CD4-positive, alpha-beta memory T cell (primary cell): ENCODE results near the gene LRIT2. TPM values are rescaled to one million over a fixed set of nuclear protein-coding genes. Genes with fewer than 3 reads are reported as not detected.
A peak's percentile ranks its signal among the peaks of the same experiment; 100 is the strongest.

ENCODE experiments used
- CTCF ChIA-PET: fragments of 350-600 bp; sonication (Branson Sonifier 250); formaldehyde crosslinking; loops from one replicate; lab custom pipeline; 2021; ENCODE audit warnings: inconsistent platforms; ENCODE audit not compliant: partially characterized antibody; lab: Charles Lee
- POLR2A ChIA-PET: fragments of 350-600 bp; sonication (Branson Sonifier 250); formaldehyde crosslinking; loops from one replicate; lab custom pipeline; 2021; ENCODE audit not compliant: partially characterized antibody; lab: Charles Lee
- DNase-seq, 5 donors: peaks; one replicate each; pipeline versions ENCODE4 v3.0.0 to v3.0.0-alpha.2; 2020 to 2022; ENCODE audit warnings: mixed read lengths in 1 of 5
- H3K27ac ChIP-seq: one replicate; pipeline ENCODE4 v1.7.0; 2013; ENCODE audit warnings: low read depth, low read length
- H3K27me3 ChIP-seq: 2 replicates; pipeline ENCODE4 v1.7.0; 2013; ENCODE audit warnings: mild to moderate bottlenecking, low read length, moderate library complexity; ENCODE audit not compliant: insufficient read depth
- H3K36me3 ChIP-seq: 2 replicates; pipeline ENCODE4 v1.7.0; 2013; ENCODE audit warnings: mild to moderate bottlenecking, low read length, moderate library complexity; ENCODE audit not compliant: insufficient read depth
- H3K4me1 ChIP-seq: 2 replicates; pipeline ENCODE4 v1.7.0; 2013; ENCODE audit warnings: mild to moderate bottlenecking, low read length, moderate library complexity; ENCODE audit not compliant: insufficient read depth
- H3K4me3 ChIP-seq, 2 donors: one replicate each; pipeline ENCODE4 v1.7.0; 2013; ENCODE audit warnings: low read length in 2 of 2, mild to moderate bottlenecking in 1 of 2
- H3K9me3 ChIP-seq, 2 donors: one replicate each; pipeline ENCODE4 v1.7.0; 2013; ENCODE audit warnings: low read length in 2 of 2, control low read depth in 1 of 2; ENCODE audit not compliant: control insufficient read depth in 1 of 2
- H3K27ac Mint-ChIP-seq, 7 donors: one replicate each; pipeline ENCODE4 v1.8.0; 2020 to 2021; ENCODE audit warnings: mixed read lengths in 7 of 7, mild to moderate bottlenecking in 6 of 7, inconsistent platforms in 3 of 7, moderate library complexity in 3 of 7
- H3K27me3 Mint-ChIP-seq, 2 donors: one replicate each; pipeline ENCODE4 v1.8.0; 2020 to 2021; ENCODE audit warnings: mixed read lengths in 2 of 2
- H3K36me3 Mint-ChIP-seq, 2 donors: one replicate each; pipeline ENCODE4 v1.8.0; 2020 to 2021; ENCODE audit warnings: mixed read lengths in 2 of 2, inconsistent platforms in 1 of 2, mild to moderate bottlenecking in 1 of 2
- H3K4me1 Mint-ChIP-seq, 4 donors: one replicate each; pipeline ENCODE4 v1.8.0; 2020 to 2021; ENCODE audit warnings: mixed read lengths in 4 of 4, mild to moderate bottlenecking in 1 of 4
- H3K4me3 Mint-ChIP-seq, 8 donors: one replicate each; pipeline ENCODE4 v1.8.0; 2020 to 2021; ENCODE audit warnings: mixed read lengths in 8 of 8, mild to moderate bottlenecking in 7 of 8, moderate library complexity in 6 of 8, inconsistent platforms in 3 of 8
- H3K9me3 Mint-ChIP-seq, 8 donors: one replicate each; pipeline ENCODE4 v1.8.0; 2020 to 2021; ENCODE audit warnings: mixed read lengths in 8 of 8, mild to moderate bottlenecking in 5 of 8, inconsistent platforms in 3 of 8, moderate library complexity in 1 of 8
- intact Hi-C: fragments of 100-400 bp; cut with micrococcal nuclease; formaldehyde crosslinking; loops from one replicate; pipeline ENCODE4 v1.15.1; 2023
- polyA plus RNA-seq, 2 donors: library from polyadenylated mRNA; unstranded; fragments of 300-500 nt; fragmentation: Illumina TruSeq; gene quantifications; one replicate each; pipeline ENCODE4 v1.2.3, GENCODE V29; 2021
- total RNA-seq, 2 experiments: library from RNA; stranded (reverse); gene quantifications; one replicate each; pipeline ENCODE4 v1.2.3, GENCODE V29; 2021

LRIT2 gene
- total and polyA plus RNA-seq, 4 experiments from 2014 or later, result not detected

- H3K4me3 Mint-ChIP-seq, result no peak overlapping the region
- Histone ChIP-seq H3K27me3 (no peaks in the 10 kb centered on the region), H3K36me3 (no peaks in the 10 kb centered on the region), H3K9me3 (no peaks in the 10 kb centered on the region), H3K27ac (no peak overlapping the region), H3K4me1 (no peaks in the 10 kb centered on the region), H3K4me3 (no peak overlapping the region)
- H3K27me3 Mint-ChIP-seq, result peaks cover 9 to 14% of the 10 kb centered on the region in 2 donors
- CTCF ChIA-PET, result interaction anchor here (0.7 to 6.9 kb wide), 6 partner anchors 11 to 65 kb away, joined by 3 to 75 read pairs (median 3); no protein-coding TSS in a partner anchor
- no peak for DNase-seq
- peaks cover 0 to 2% (median 0%) of the 10 kb centered on the region in 4 donors for H3K4me1 Mint-ChIP-seq
- intact Hi-C loops, result loop anchor here (1.0 kb wide), 1 partner anchor 58 kb away; no protein-coding TSS in a partner anchor
- H3K27ac Mint-ChIP-seq, result no peak overlapping the region
- H3K9me3 Mint-ChIP-seq, result no peaks in the 10 kb centered on the region
- no peaks in the 10 kb centered on the region for H3K36me3 Mint-ChIP-seq
- POLR2A ChIA-PET, result no interaction called here
These were observed 19.4 kb downstream of the LRIT2 start for GRCh38 chr10:84205853-84206525.

GRCh38 chr10:84205049-84205852 is 20.1 kb downstream of the LRIT2 start:
- no peaks in the 10 kb centered on the region for H3K9me3 Mint-ChIP-seq
- DNase-seq, result peak; percentile 38 to 62 (median 56)
- Histone ChIP-seq H3K4me1 (no peaks in the 10 kb centered on the region), H3K27ac (no peak overlapping the region), H3K9me3 (no peaks in the 10 kb centered on the region), H3K36me3 (no peaks in the 10 kb centered on the region), H3K27me3 (no peaks in the 10 kb centered on the region), H3K4me3 (no peak overlapping the region)
- CTCF ChIA-PET, result interaction anchor here (0.7 to 6.9 kb wide), 9 partner anchors 9 to 65 kb away, joined by 3 to 75 read pairs (median 3); no protein-coding TSS in a partner anchor
- H3K27me3 Mint-ChIP-seq, result peaks cover 9 to 15% of the 10 kb centered on the region in 2 donors
- intact Hi-C loops, result loop anchor here (1.0 kb wide), 1 partner anchor 57 kb away; no protein-coding TSS in a partner anchor
- no peak overlapping the region for H3K4me3 Mint-ChIP-seq
- POLR2A ChIA-PET, result no interaction called here
- H3K27ac Mint-ChIP-seq, result no peak overlapping the region
- H3K4me1 Mint-ChIP-seq, result peaks cover 0 to 2% (median 0%) of the 10 kb centered on the region in 4 donors
- no peaks in the 10 kb centered on the region for H3K36me3 Mint-ChIP-seq

- ChIA-PET POLR2A (no interaction called here), CTCF (interaction anchor here (0.9 to 6.9 kb wide), 5 partner anchors 8 to 58 kb away, joined by 3 to 75 read pairs (median 4); no protein-coding TSS in a partner anchor)
- DNase-seq, result no peak
- Mint-ChIP-seq H3K36me3 (no peaks in the 10 kb centered on the region), H3K4me3 (no peak overlapping the region), H3K9me3 (no peaks in the 10 kb centered on the region), H3K4me1 (peaks cover 0 to 2% (median 0%) of the 10 kb centered on the region in 4 donors), H3K27me3 (peaks cover 9 to 15% of the 10 kb centered on the region in 2 donors), H3K27ac (no peak overlapping the region)
- H3K9me3 ChIP-seq, result no peaks in the 10 kb centered on the region
- H3K27me3 ChIP-seq, result no peaks in the 10 kb centered on the region
- intact Hi-C loops, result loop anchor here (1.0 kb wide), 1 partner anchor 56 kb away; no protein-coding TSS in a partner anchor
- no peaks in the 10 kb centered on the region for H3K36me3 ChIP-seq
- H3K4me1 ChIP-seq, result no peaks in the 10 kb centered on the region
- no peak overlapping the region for H3K27ac ChIP-seq
- no peak overlapping the region for H3K4me3 ChIP-seq
These were observed 20.7 kb downstream of the LRIT2 start for GRCh38 chr10:84204610-84205009.

- H3K4me3 Mint-ChIP-seq, result no peak overlapping the region
- H3K4me3 ChIP-seq, result no peak overlapping the region
- H3K9me3 ChIP-seq, result no peaks in the 10 kb centered on the region
- no peak overlapping the region for H3K27ac Mint-ChIP-seq
- no peaks in the 10 kb centered on the region for H3K4me1 ChIP-seq
- H3K9me3 Mint-ChIP-seq, result no peaks in the 10 kb centered on the region
- H3K4me1 Mint-ChIP-seq, result peaks cover 0 to 2% (median 0%) of the 10 kb centered on the region in 4 donors
- H3K36me3 ChIP-seq, result no peaks in the 10 kb centered on the region
- no peaks in the 10 kb centered on the region for H3K27me3 ChIP-seq
- CTCF ChIA-PET, result interaction anchor here (6.9 kb wide), 1 partner anchor 57 kb away, joined by 75 read pairs; no protein-coding TSS in a partner anchor
- peaks cover 9 to 15% of the 10 kb centered on the region in 2 donors for H3K27me3 Mint-ChIP-seq
- no peak for DNase-seq
- intact Hi-C loops, result no loop called here
- POLR2A ChIA-PET, result no interaction called here
- H3K36me3 Mint-ChIP-seq, result no peaks in the 10 kb centered on the region
- H3K27ac ChIP-seq, result no peak overlapping the region
These were observed 21.2 kb downstream of the LRIT2 start for GRCh38 chr10:84204122-84204521.

GRCh38 chr10:84202349-84202748 is 23.0 kb downstream of the LRIT2 start:
- no peak overlapping the region for H3K4me3 Mint-ChIP-seq
- no peak overlapping the region for H3K27ac Mint-ChIP-seq
- ChIA-PET CTCF (interaction anchor here (1.5 kb wide), 1 partner anchor 10 kb away, joined by 5 read pairs; no protein-coding TSS in a partner anchor), POLR2A (no interaction called here)
- Histone ChIP-seq H3K36me3 (no peaks in the 10 kb centered on the region), H3K4me3 (no peak overlapping the region), H3K27ac (no peak overlapping the region), H3K9me3 (no peaks in the 10 kb centered on the region), H3K27me3 (no peaks in the 10 kb centered on the region), H3K4me1 (no peaks in the 10 kb centered on the region)
- peaks cover 7 to 20% of the 10 kb centered on the region in 2 donors for H3K27me3 Mint-ChIP-seq
- peaks cover 0 to 2% (median 0%) of the 10 kb centered on the region in 4 donors for H3K4me1 Mint-ChIP-seq
- DNase-seq, result no peak
- intact Hi-C loops, result no loop called here
- no peaks in the 10 kb centered on the region for H3K36me3 Mint-ChIP-seq
- no peaks in the 10 kb centered on the region for H3K9me3 Mint-ChIP-seq

- intact Hi-C loops, result no loop called here
- no peaks in the 10 kb centered on the region for H3K36me3 Mint-ChIP-seq
- ChIA-PET POLR2A (no interaction called here), CTCF (interaction anchor here (1.5 to 1.7 kb wide), 2 partner anchors 10 to 54 kb away, joined by 5 to 6 read pairs; no protein-coding TSS in a partner anchor)
- DNase-seq, result no peak
- H3K27ac Mint-ChIP-seq, result no peak overlapping the region
- peaks cover 7 to 18% of the 10 kb centered on the region in 2 donors for H3K27me3 Mint-ChIP-seq
- Histone ChIP-seq H3K9me3 (no peaks in the 10 kb centered on the region), H3K27me3 (no peaks in the 10 kb centered on the region), H3K4me1 (no peaks in the 10 kb centered on the region), H3K27ac (no peak overlapping the region), H3K36me3 (no peaks in the 10 kb centered on the region), H3K4me3 (no peak overlapping the region)
- H3K4me3 Mint-ChIP-seq, result no peak overlapping the region
- peaks cover 0 to 2% (median 0%) of the 10 kb centered on the region in 4 donors for H3K4me1 Mint-ChIP-seq
- no peaks in the 10 kb centered on the region for H3K9me3 Mint-ChIP-seq
These were observed 23.7 kb downstream of the LRIT2 start for GRCh38 chr10:84201682-84202081.

GRCh38 chr10:84201244-84201606 is 24.1 kb downstream of the LRIT2 start:
- H3K27me3 ChIP-seq, result peaks cover 2% of the 10 kb centered on the region
- Mint-ChIP-seq H3K27me3 (peaks cover 10 to 22% of the 10 kb centered on the region in 2 donors), H3K36me3 (no peaks in the 10 kb centered on the region), H3K4me1 (peaks cover 0 to 3% (median 1%) of the 10 kb centered on the region in 4 donors), H3K4me3 (no peak overlapping the region), H3K9me3 (no peaks in the 10 kb centered on the region), H3K27ac (no peak overlapping the region)
- no peak overlapping the region for H3K4me3 ChIP-seq
- DNase-seq, result no peak
- H3K36me3 ChIP-seq, result no peaks in the 10 kb centered on the region
- ChIA-PET CTCF (interaction anchor here (1.7 kb wide), 1 partner anchor 54 kb away, joined by 6 read pairs; no protein-coding TSS in a partner anchor), POLR2A (no interaction called here)
- intact Hi-C loops, result no loop called here
- H3K27ac ChIP-seq, result no peak overlapping the region
- H3K4me1 ChIP-seq, result no peaks in the 10 kb centered on the region
- no peaks in the 10 kb centered on the region for H3K9me3 ChIP-seq
